HG03097 (cell line): ENCODE measurements around the gene ZFHX3.
"Not testable (repeated sequence)": the region's sequence is repeated elsewhere in the genome, so short reads cannot be mapped to it uniquely, and the experiment has no call there.

Source experiments
- ATAC-seq: cut with Tn5 transposase; IDR thresholded peaks from one replicate; pipeline ENCODE4 v1.9.1; 2021; ENCODE audit not compliant: unreplicated experiment, low FRiP score

Gene ZFHX3

GRCh38 chr16:73024571-73025105 lies 23.3 kb downstream of the ZFHX3 start:
- ATAC-seq, result no peak

DNA sequence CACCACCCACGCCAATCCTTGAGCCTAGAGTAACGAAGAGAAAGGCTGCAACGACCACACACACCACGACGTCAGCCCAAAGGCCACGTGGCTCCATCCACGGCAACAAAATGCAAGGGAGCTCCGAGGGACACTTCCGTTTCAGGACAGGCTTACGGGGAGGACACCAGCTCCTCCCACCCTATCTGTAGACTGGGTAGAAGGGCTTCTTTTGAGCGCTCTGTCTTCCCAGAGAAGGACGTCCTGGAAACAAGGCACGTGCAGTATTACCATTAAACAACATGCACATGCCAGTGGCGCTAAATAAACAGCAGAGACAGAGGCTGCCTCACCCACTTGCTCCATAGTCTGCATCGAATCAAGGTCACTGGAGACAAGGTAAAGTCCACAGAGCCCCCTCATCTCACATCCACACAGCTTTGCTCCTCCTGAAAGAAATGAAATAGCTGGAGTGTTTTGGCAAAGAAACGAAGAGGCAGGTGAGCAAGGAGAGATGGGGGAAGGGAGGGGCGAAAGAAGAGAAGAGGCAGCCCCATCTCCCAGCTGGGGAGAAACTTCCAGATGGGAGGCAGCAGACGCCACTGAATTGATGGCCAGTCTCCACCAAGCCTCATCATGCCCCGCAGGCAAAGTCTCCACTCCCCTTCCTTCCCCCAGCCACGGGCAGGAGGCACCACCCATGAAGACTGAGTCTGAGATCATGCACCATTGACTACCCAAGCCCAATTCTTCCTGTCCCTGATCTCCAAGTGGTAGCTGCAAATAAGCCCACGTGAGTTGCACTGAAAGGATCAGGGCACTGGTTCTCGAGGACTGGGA lies 24.0 kb downstream of the ZFHX3 start:
- no peak for ATAC-seq

DNA sequence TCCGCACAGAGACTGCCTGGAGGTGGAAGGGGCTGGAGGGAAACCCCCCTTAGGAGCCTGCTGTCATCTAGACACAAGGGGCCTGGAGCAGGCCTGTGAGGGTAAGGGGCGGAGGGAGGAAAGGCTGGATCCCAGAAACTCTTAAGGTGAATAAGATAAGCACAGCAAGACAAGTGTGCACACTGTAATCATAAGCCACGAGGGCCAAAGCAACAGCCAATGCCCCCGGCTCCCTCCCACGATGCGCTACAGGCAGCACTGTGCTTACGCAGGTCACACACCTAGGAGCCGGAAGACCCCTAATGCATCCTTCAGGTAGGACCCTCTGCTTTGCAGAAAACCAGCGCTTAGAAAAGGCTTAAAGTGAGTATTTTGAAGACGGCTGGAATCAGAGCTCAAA lies 24.6 kb downstream of the ZFHX3 start:
- no peak for ATAC-seq

DNA sequence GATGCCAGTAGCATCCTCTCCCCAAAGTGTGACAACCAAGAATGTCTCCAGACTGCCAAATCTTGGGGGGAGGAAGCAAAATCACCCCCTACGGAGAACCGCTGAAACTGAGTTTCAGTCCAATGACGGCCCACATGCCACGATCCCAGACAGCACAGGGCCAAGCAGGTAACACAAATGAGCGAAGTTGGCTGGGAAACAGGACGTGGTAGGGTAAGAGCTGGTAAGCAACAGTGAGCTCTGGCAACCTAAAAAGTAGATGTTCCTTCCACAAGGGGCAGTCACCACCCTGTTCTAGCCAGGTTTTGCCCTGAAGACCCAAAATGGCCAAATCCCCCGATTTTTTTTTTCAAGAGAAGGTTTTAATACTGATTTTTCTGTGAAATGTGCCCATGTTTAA lies 25.4 kb downstream of the ZFHX3 start:
- no peak for ATAC-seq

GRCh38 chr16:73021866-73022495 lies 25.9 kb downstream of the ZFHX3 start:
- ATAC-seq, result no peak

- ATAC-seq, result no peak
These were observed 27.5 kb downstream of the ZFHX3 start for GRCh38 chr16:73020409-73020884.

GRCh38 chr16:73019457-73020362 lies 28.2 kb downstream of the ZFHX3 start:
- no peak for ATAC-seq

DNA sequence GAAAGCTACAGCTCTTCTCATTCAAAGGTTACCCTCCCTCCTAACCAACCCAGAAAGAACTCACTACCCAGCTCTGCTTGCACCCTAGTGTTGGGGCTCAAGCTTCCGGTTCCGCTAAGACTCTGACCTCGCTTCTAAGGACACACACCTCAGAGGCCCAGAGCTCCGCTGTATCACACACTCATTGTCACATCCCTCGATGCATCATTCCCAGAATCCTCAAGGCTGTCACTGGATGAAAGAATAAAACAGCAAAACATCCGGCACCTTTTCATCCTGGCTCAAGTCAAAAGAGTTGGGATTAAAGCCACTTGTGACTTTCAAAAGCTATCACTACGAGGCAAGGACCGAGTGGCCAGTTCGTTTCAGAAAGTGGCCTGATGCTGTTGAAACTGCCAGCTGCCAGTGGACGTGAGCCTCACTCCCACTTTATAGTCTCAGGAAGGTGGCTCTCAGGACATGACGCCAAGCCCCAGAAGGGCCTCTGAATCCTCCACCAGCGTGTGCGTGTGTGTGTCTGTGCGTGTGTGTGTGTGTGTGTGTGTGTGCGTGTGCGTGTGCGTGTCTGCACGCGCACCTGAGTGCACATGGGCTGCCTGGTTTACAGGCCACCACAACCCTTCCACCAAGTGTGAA lies 29.0 kb downstream of the ZFHX3 start:
- ATAC-seq, result no peak

GRCh38 chr16:73017321-73017720 lies 30.6 kb downstream of the ZFHX3 start:
- ATAC-seq, result no peak

GRCh38 chr16:73016488-73016830 lies 31.5 kb downstream of the ZFHX3 start:
- ATAC-seq, result peak; percentile 60

DNA sequence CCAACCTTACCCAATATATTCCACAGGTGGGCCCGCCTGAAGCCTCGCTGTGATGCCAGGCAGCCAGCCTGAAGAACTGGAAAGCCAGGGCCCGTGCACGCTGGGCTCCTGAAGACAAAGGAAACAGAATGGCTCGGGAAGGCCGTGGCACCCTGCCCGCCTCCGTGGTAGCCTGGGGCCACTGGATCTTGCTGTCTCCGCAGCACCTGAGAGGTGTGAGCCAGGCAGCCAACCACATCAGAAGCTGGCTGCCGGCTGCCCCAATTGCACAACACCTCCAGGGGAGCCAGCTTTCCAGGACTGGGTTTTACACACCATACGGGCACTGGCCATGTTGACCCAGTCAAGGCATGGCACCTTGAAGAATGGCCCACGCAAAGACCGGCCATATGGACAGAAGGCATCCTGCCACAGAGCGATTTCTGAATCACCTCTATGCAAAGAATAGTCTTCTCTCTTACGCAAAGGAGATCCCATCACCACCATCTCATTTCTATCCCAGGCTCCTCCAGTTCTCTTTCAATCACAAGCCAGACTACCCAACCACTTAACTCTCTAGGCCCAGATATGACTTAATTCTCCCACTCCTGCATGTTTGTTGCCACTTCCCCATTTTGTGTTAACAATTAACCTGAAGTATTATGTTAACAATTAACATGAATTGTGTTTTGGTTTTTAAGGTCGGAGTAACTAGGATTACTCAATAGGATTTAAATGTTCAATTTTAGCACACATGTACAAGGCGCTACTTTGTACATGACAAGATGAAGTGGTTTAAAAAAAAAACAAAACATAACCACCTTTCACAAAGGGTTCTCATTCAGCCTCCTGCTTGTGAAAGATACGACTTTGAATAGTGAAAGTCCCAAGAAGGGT lies 32.1 kb downstream of the ZFHX3 start:
- ATAC-seq, result peak; percentile 86

DNA sequence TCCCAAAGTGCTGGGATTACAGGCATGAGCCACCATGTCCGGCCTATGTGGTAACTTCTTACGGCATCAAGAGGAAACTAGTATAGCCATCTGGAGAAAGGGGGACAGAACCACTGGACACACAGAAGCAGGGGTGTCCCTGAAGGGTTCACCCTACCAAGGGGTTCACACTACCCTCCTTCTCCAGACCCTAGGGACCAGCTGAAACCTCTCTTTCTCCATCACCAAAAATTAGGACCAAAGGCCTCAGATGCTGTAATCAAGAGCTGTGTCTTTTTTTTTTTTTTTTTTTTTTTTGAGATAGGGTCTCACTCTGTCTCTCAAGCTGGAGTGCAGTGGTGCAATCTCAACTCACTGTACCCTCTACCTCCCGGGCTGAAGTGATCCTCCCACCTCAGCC lies 33.2 kb downstream of the ZFHX3 start:
- no peak for ATAC-seq

DNA sequence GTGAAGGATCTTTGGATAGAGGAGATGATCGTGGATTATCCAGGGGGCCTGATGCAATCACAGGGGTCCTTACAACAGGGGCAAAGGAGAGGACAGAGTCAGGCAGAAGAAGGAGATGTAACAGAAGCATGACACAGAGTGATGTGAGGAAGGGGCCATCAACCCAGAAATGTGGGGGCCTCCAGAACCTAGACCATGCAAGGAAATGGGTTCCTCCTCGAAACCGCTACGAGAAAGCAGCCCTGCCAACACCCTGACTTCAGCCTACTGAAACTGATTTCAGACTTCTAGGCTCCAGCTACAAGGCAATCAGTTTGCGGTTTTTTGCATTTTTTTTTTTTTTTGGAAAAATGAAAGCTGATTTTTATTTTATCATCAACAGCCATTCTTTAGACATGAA lies 34.0 kb downstream of the ZFHX3 start:
- no peak for ATAC-seq

- ATAC-seq, result no peak
These were observed 35.6 kb downstream of the ZFHX3 start for GRCh38 chr16:73012341-73012740.

DNA sequence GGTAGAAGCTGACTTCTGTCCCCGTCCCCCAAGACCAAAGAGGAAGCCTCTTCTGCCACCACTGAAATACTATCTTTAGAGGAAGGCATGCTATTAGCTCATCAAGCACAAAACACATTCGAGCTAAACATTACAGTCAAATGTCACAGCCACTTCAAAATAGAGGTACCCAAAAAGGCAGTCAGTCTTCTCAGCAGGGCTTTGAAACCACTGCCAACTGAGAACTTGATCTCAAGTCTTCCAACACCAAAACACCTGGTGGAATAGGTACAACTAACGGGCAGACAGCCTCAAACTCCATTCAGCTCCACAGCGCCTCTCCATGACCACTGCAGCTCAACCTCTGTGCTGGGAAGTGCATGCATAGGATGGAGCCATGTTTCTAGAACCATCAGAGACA lies 36.0 kb downstream of the ZFHX3 start:
- no peak for ATAC-seq

GRCh38 chr16:73010150-73010676 lies 37.7 kb downstream of the ZFHX3 start:
- no peak for ATAC-seq

- ATAC-seq, result not testable (repeated sequence)
These were observed 38.2 kb downstream of the ZFHX3 start for GRCh38 chr16:73009710-73010109.

- no peak for ATAC-seq
These were observed 41.9 kb downstream of the ZFHX3 start for GRCh38 chr16:73006026-73006425.

DNA sequence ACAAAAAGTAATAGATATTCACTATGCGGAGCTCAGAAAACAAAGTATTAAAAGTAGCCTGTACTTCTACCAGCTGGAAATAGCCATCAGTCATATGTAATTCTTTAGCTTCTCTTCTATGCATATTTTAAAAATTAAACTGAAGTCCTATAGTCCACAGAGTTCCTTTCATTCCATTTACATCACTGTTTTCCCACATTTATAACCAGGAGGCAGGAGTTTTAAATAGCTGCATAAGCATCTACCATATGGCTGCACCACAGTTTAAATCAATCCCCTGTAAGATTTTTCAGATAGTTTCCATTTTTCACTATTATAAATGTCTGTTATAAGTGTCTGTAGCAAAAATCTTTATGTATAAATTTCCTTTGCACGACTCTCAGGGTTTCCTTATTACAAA lies 45.1 kb downstream of the ZFHX3 start:
- ATAC-seq, result no peak
